Right hindlimb (tissue), 1 donor: ENCODE measurements around the gene TCF25.
"Not testable (repeated sequence)": the region's sequence is repeated elsewhere in the genome, so short reads cannot be mapped to it uniquely, and the experiment has no call there.

ENCODE experiments used
- DNase-seq: peaks from one replicate; pipeline ENCODE4 v3.0.0-alpha.2; 2018

The TCF25 gene, protein sequence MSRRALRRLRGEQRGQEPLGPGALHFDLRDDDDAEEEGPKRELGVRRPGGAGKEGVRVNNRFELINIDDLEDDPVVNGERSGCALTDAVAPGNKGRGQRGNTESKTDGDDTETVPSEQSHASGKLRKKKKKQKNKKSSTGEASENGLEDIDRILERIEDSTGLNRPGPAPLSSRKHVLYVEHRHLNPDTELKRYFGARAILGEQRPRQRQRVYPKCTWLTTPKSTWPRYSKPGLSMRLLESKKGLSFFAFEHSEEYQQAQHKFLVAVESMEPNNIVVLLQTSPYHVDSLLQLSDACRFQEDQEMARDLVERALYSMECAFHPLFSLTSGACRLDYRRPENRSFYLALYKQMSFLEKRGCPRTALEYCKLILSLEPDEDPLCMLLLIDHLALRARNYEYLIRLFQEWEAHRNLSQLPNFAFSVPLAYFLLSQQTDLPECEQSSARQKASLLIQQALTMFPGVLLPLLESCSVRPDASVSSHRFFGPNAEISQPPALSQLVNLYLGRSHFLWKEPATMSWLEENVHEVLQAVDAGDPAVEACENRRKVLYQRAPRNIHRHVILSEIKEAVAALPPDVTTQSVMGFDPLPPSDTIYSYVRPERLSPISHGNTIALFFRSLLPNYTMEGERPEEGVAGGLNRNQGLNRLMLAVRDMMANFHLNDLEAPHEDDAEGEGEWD

DNA sequence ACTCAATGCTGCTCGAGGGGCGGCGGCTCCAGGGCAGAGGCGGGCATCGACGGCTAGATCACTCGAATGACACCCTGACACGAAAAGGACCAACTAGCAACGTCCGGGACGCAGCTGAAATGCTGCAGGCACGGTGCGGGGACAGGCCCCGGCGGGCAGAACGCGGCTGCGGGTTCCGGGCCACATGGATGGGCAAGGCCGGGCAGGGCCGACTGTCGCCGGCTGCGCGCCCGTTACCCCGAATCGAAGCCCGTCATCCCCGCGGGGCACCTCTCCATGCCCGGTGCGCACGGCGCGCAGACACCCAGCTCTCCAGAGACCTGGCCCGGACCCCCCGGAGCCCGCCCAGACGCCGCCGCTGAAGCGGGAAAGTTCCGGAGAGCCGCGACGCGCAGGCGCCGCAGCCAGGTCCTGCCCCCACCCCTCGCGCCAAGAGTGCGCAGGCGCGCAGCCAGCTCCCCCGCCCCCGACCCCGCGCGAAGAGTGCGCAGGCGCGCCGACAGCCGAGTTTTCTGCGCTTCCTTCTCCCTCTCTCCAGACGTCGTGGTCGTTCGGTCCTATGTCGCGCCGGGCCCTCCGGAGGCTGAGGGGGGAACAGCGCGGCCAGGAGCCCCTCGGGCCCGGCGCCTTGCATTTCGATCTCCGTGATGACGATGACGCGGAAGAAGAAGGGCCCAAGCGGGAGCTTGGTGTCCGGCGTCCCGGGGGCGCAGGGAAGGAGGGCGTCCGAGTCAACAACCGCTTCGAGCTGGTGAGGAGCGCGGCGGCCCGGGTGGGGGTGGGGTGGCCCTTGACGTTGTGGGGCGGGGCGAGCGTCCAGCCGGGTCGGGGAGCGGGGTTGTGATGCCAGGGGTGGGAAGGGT, at the start of gene TCF25:
TCF25 (plus strand) TSS at position 484 of the 863 bp plus-strand sequence; CDS start at position 560, 76 bp downstream.
- DNase-seq, result peak; percentile 94

DNA sequence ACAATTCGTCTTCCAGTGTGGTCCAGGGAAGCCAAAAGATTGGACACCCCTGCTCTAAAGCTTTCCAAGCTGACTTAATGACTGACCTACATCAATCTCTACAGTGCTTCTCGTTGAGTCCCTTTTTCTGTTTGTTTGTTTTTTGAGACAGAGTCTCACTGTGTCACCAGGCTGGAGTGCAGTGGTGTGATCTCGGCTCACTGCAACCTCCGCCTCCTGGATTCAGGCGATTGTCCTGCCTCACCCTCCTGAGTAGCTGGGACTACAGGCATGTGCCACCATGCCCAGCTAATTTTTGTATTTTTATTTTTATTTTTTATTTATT, 49.6 kb upstream of the TCF25 start:
- not testable (repeated sequence) for DNase-seq

DNA sequence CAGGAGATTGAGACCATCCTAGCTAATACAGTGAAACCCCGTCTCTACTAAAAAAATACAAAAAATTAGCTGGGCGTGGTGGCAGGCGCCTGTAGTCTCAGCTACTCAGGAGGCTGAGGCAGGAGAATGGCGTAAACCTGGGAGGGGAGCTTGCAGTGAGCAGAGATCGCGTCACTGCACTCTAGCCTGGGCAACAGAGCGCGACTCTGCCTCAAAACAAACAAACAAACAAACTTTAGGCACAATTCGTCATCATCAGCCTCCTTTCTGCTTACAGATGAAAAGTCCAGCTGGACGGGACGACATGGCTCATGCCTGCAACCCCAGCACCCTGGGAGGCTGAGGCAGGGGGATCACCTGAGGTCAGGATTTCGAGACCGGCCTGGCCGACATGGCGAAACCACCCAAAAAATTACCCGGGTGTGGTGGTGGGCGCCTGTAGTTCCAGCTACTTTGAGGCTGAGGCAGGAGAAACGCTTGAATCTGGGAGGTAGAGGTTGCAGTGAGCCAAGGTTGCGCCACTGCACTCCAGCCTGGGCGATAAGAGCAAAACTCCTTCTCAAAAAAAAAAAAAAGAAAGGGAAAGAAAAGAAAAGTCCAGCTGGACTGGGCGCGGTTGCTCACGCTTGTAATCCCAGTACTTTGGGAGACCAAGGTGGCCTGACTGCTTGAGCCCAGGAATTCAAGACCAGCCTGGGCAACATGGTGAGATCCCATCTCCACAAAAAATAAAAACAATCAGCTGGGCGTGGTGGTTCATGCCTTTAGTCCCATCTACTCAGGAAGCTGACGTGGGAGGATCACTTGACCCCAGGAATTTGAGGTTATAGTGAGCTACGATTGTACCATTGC, 46.6 kb upstream of the TCF25 start:
- DNase-seq, result no peak

DNA sequence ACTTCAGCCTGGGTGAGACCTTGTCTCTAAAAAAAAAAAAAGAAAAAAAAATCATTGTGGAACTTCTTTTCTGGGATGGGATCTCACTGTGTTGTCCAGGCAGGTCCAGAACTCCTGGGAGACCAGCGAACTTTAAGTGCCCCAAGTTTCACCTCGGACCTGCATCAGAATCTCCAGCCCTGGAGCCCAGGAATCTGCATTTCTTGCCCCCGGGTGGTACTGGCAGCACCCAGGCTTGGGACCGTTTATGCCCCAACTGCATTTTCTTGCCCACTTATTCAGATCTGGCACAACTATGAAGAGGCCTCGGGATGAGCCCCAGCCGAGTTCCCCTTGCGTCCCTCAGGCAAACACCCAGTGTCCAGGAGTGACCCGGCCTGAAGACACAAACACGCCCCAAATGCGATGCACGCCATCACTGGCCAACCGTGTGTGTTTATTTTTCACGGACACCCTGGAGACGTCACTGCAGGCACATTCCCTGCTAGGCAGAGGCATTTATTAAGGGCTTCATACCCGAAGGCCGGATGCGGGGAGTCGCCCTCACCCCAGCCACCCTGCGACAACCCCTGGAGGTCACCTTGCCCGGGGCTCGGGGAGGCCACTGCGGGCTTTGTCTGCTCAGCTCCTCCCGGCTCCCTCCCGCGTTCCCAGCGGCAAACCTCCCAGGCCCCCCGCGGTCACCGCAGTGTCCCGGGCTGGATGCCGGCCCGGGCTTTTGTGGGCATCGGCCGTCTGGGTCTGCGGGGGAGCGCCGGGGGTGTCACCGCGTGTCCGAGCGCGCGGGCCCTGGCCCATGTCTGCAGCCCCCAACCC, 45.8 kb upstream of the TCF25 start:
- peak; percentile 57 for DNase-seq

DNA sequence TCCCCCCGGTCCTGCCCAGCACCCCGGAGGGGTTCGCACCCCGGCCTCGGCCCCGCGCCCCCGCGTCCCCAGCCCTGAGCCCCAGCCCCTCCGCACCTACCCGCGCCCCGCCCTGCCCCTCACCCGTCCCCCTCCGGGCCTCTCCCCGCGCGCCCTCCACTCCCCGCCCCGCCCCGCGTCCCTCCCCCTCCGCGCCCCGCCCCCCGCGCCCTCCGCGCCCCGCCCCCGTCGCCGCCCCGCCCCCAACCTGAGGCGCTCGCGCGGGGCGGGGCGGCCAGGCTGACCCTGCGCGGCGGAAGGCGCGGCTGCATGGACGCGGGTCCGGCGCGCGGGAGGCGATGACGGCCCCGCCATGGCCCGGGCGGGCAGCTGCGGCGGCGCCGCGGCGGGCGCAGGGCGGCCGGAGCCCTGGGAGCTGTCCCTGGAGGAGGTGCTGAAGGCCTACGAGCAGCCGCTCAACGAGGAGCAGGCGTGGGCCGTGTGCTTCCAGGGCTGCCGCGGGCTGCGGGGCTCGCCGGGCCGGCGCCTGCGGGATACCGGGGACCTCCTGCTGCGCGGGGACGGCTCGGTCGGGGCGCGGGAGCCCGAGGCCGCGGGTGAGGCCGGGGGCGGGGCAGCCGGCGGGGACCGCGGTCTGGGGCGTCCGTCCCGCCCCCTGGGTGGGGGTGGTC, 45.1 kb upstream of the TCF25 start, which contains the start of gene SPIRE2:
SPIRE2 (plus strand) TSS at position 277 of the 671 bp plus-strand sequence; CDS start at position 353, 76 bp downstream.
- peak; percentile 85 for DNase-seq

DNA sequence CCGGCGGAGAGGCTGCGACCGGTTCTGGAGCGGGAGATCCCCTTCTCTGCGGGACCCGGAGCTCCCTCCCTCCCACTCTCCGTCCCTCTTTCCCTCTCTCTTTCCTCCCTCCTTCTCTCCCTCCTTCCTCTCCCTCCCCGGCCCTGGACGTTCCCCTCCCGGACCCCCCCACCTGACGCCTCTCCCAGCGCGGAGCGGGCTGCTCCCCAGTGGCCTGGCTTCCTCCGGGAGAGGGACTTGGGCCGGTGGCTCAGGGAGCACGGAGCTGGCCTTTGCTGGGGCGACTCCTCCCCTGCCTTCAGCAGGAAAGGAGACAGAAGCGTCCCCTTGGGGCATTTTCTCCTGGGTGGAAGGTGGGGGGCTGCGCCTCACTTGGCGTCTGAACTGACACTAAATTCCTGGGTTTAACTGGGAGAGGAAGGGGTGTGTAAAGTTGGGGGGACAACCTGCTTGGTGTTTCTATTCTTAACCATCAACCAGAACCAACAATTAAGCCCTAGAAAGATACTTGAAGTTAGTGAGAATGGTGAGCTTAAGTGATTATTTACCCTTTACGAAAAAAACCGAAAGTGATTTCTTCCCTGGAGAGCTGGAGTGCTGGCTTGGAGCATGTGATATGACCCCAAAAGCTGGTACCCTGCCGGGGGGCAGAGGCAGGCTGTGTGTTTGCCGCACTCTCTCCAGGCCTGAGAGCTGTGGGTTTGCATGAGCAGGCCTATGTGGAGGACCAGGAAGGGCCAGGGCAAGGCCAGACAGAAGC, 44.3 kb upstream of the TCF25 start:
- no peak for DNase-seq

DNA sequence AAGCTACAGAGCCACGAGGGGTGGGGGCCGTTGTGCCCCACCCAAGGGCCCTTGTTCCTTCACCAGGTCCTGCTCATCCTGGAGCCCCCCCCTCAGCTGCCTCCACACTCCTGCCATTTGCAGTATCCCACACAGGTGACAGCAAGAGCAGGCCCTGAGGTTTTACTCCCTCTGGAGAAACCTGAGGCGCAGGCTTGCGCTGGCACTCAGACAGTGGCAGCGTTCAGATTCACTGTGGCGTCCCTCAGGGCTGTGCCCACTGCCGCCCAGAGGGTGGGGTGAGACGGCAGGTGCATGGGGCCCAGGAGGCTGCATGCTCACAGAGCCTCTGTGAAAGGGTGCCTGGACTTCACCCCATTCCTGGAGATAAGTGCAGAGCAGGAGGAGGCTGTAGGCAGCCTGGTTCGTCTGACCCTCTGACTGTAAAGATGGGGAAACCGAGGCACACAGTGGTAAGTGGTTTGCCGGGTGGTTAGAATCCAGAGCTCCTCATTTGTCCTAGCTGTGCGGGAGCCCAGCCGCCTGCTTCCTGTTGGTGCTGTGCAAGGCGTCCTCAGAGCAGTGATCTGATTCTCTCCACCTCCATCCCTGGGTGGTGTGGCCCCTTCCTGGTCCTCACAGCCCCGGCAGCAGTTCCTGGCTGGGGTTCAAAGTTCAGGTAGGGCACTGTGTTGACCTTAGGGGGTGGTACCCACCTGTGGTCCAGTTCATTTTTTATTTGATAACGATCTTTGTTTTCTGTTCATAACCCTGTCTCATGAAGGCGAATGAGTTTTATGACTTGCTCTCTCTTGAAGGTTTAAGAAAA, 43.6 kb upstream of the TCF25 start:
- DNase-seq, result no peak

DNA sequence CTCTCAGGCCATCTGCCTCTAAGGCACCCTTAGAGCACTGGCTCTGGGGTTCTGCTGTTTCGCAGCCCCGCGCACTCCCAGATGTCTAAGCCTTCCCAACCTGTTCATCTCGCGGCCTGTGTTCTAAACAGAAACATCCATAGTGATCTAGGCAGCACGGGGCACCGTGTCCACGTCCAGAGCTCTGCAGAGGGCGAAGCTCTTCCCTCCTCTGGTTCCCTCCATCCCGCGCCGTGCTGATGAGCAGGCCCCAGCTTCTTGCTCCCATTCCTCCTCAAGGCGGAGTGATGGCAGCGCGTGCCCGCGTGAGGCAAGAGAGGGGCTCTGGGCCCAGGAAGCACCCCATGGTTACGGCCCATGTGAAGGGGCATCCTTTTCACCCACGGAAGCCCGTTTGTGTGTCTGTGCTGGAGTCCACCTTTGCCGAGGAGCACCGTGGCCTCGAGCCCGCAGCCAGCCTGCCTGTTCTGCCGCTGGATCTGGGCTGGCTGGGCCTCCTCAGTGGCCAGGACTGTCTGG, 41.5 kb upstream of the TCF25 start:
- DNase-seq, result no peak

DNA sequence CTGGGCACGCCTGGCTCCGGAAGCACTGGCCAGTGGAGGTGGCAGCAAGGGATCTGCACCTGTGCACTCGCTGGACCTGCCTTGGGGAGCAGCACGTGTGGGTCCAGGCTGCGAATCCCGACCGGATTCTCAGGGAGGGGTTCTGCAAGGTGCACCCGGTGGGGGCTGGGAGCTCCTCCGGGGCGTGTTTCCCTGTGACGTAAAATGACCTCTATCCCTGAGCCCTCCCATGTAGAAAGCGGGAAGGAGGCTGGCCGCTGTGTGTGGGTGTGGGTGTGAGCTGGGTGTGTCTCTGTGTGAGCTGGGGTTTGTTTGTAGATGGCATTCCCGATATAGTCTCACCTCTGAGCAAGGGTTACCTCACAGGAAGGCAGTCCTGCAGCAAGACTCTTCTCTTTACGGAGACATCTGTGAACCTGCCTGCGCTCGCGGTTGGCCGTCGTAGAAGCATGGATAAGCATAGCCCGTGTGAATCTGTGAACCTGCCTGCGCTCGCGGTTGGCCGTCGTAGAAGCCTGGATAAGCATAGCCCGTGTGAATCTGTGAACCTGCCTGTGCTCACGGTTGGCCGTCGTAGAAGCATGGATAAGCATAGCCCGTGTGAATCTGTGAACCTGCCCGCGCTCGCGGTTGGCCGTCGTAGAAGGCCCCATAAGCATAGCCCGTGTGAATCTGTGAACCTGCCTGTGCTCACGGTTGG, 39.6 kb upstream of the TCF25 start:
- not testable (repeated sequence) for DNase-seq

DNA sequence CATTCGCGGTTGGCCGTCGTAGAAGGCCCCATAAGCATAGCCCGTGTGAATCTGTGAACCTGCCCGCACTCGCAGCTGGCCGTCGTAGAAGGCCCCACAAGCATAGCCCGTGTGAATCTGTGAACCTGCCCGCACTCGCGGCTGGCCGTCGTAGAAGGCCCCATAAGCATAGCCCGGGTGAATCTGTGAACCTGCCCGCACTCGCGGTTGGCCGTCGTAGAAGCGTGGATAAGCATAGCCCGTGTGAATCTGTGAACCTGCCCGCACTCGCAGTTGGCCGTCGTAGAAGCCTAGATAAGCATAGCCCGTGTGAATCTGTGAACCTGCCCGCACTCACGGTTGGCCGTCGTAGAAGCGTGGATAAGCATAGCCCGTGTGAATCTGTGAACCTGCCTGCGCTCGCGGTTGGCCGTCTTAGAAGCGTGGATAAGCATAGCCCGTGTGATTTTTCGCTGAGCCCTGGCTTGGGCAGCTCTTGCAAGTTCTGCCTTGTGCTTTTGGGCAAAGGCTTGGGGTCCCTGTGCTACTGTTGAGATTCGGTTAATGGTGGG, 38.5 kb upstream of the TCF25 start:
- not testable (repeated sequence) for DNase-seq

DNA sequence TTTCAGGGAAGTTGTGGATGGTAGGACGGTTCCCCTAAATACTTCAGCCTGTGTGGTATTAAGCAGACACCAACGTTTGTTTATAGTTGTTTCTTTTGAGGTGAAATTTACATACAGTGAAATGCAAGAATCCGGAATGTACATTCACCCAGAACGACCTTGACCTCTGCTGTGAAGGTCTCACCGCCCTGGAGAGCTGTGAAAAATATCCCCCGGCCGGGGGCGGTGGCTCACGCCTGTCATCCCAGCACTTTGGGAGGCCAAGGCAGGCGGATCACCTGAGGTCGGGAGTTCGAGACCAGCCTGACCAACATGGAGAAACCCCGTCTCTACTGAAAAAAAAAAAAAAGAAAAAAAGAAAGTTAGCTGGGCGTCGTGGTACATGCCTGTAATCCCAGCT, 36.9 kb upstream of the TCF25 start:
- DNase-seq, result not testable (repeated sequence)

DNA sequence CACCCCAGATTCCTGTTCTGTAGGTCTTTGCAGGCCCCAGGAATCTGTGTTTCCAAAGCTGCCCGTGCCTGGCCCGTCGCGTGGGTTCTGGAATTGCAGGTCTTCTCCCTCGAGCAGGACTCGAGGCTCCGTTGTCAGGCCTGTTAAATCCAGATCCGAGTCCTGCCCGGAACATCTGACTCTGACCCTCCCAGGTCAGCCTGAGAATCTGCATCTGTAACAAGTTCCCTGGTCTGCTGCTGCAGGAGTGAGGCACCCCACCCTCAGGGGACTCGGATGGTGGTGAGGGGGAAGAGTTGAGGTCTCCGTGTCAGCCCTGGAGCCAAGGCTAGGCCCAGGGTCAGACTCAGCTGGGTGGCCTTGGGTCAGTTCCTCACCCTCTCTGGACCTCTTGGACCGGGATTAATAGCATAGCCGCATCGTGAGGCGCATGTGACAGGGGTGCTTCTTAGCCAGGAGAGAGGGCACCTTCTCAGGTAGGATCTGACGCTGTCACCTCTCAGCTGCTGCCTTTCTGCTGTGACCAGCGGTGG, 36.3 kb upstream of the TCF25 start:
- no peak for DNase-seq

DNA sequence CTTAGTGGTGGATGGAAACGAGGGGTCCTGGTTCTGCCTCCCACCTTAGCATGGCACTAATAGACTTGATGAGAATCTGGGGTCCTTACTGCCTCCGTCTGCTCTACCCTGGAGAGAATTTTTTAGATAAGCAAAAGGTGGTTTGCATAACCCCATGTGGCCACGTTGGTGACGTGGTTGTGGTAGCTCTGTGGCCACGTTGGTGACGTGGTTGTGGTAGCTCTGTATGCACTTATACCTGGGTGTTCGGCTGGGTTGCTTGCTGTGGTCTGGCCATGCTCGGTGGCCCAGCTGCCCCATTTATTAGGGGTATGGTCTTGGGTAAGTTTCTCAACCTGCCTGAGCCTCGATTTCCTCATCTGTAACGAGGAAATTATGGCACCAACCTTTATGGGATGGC, 32.1 kb upstream of the TCF25 start:
- DNase-seq, result no peak

DNA sequence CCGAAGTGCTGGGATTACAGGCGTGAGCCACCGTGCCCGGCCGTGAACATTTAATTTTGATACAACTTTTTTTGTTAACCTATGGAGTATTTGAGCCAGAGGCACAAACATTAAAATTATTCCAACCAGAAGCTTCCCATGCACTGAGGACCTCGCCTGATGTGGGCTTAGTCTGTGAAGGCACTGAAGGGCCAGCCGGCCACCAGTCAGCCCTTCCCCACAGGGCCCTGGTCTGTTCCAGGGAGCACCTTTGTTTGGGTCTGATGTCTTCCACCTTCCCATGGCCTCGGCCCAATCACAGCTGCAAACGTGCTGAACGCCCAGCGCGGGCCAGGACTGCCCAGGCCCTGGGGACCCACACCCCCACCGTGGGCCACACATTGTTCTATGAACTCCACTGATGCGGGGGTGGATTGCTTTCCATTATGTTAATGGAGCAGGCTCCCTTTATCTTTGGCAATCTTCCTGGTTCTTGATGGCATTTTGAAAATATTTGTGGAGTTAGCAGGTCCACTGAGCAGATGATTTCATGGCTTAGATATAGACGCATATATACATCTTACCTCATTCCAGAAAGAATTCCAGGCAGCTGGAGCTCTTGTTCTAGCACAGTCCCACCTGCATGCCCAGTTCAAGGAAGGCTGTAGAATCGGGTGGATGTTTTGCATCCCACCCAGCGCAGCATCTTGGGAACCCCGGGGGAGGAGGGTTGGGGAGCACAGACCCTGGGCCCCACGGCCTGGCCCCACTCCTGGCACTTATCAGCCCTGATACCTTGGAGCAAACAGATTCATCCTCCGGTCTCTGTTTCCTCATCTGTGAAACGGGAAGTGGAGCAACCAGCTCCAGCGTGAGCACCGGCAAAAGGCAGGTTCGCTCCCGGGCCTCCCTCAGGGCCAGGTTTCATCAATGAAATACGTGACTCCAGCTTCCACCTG, 30.7 kb upstream of the TCF25 start:
- DNase-seq, result no peak

DNA sequence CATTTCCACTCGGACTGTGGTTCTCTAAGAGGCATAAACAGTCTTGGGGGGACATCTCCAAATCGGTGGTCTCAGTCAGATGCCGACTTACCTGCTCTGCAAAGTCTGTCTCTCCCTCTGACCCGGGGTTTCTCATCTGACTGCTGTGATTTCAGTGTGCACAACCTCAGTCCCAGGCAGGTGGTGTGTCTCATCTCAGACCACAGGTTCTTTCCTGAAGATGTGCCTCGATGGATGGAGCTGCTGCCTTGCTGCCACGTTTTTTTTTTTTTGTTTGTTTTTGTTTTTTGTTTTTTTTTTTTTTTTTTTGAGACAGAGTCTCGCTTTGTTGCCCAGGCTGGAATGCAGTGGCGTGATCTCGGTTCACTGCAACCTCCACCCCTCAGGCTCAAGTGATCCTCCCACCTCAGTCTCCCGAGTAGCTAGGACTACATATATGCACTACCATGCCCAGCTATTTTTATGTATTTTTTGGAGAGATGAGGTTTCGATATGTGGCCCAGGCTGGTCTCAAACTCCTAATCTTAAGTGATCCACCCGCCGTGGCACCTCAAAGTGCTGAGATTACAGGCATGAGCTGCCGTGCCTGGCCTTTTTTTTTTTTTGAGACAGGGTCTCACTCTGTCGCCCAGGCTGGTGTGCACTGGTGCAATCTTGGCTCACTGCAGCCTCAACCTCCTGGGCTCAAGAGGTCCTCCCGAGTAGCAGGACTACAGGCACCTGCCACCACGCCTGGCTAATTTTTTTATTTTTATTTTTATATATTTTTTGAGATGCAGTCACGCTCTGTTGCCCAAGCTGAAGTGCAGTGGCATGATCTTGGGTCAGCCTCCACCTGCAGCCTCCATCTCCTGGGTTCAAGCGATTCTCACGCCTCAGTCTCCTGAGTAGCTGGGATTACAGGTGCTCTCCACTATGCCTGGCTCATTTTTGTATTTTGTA, 29.7 kb upstream of the TCF25 start:
- DNase-seq, result no peak
